ENCODE data around the gene RAB38. TPM values are rescaled to one million over a fixed set of nuclear protein-coding genes. Genes with fewer than 3 reads are reported as not detected.

The RAB38 gene
- total RNA-seq, 2 donors from 2014 or later, result 3.1 TPM; not detected in 1

GRCh38 chr11:88167853-88168252, 7.4 kb downstream of the RAB38 start:
- no peaks in the 10 kb centered on the region for H3K36me3 ChIP-seq (replicated peaks in 1 of 2; ENCODE audit: insufficient read depth in 1 of 2, low read depth in 2 of 2)
- H3K4me3 ChIP-seq, result no peak overlapping the region
- H3K27ac ChIP-seq, result no peak overlapping the region
- TF ChIP-seq, protein P1, sequence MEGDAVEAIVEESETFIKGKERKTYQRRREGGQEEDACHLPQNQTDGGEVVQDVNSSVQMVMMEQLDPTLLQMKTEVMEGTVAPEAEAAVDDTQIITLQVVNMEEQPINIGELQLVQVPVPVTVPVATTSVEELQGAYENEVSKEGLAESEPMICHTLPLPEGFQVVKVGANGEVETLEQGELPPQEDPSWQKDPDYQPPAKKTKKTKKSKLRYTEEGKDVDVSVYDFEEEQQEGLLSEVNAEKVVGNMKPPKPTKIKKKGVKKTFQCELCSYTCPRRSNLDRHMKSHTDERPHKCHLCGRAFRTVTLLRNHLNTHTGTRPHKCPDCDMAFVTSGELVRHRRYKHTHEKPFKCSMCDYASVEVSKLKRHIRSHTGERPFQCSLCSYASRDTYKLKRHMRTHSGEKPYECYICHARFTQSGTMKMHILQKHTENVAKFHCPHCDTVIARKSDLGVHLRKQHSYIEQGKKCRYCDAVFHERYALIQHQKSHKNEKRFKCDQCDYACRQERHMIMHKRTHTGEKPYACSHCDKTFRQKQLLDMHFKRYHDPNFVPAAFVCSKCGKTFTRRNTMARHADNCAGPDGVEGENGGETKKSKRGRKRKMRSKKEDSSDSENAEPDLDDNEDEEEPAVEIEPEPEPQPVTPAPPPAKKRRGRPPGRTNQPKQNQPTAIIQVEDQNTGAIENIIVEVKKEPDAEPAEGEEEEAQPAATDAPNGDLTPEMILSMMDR (IDR thresholded peaks at IDR 0.05), result no peak
- no peak for TF ChIP-seq POLR2A (IDR thresholded peaks at IDR 0.05)
- H3K27me3 ChIP-seq, result no peaks in the 10 kb centered on the region
- DNase-seq (no peak), ATAC-seq (no peak)
- no peaks in the 10 kb centered on the region for H3K9me3 ChIP-seq
- no peaks in the 10 kb centered on the region for H3K4me1 ChIP-seq
- intact Hi-C loops (cut with DNase I), result no loop called here

GRCh38 chr11:88164806-88165585, 10.2 kb downstream of the RAB38 start:
- no peaks in the 10 kb centered on the region for H3K9me3 ChIP-seq
- TF ChIP-seq, protein P1 (IDR thresholded peaks at IDR 0.05), result no peak
- no peak for TF ChIP-seq POLR2A (IDR thresholded peaks at IDR 0.05)
- no peak for ATAC-seq
- intact Hi-C loops (cut with DNase I), result no loop called here
- no peak overlapping the region for H3K4me3 ChIP-seq
- 71% methylated on average over 1 of the region's 1 CpG for WGBS, 2 donors
- H3K27ac ChIP-seq, result no peak overlapping the region
- no peaks in the 10 kb centered on the region for H3K27me3 ChIP-seq
- no peaks in the 10 kb centered on the region for H3K36me3 ChIP-seq (replicated peaks in 1 of 2; ENCODE audit: insufficient read depth in 1 of 2, low read depth in 2 of 2)
- no peak for DNase-seq
- H3K4me1 ChIP-seq, result no peaks in the 10 kb centered on the region

DNA sequence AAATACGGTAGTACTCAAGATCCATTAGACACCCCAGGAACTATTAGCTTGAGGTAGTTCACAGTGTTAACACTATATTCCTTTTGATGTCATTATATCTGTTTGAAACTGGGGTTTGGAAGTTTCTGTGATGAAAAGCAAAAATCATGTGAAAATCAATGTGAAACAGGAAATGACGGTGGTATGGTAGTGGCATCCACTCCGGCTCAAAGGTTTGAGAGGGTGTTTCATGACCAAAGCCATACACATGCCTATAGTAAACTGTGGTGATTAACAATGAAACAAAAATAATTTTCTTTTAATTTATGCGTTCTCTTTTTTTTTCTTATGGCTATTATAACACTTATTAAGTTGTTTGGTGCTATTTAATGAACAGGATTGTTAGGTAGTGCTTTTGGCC, 10.9 kb downstream of the RAB38 start:
- DNase-seq (no peak), ATAC-seq (no peak)
- TF ChIP-seq, protein P1 (IDR thresholded peaks at IDR 0.05), result no peak
- no peak for TF ChIP-seq POLR2A (IDR thresholded peaks at IDR 0.05)
- intact Hi-C loops (cut with DNase I), result no loop called here
- WGBS, 2 donors, result 83 to 85% methylated on average over 4 of the region's 4 CpGs
- Histone ChIP-seq H3K27ac (no peak overlapping the region), H3K9me3 (no peaks in the 10 kb centered on the region), H3K27me3 (no peaks in the 10 kb centered on the region), H3K4me1 (no peaks in the 10 kb centered on the region), H3K4me3 (no peak overlapping the region), H3K36me3 (replicated peaks in 1 of 2; ENCODE audit: insufficient read depth in 1 of 2, low read depth in 2 of 2) (no peaks in the 10 kb centered on the region)

GRCh38 chr11:88158081-88158480, 17.2 kb downstream of the RAB38 start:
- ATAC-seq, result no peak
- 96 to 97% methylated on average over 1 of the region's 1 CpG for WGBS, 2 donors
- Histone ChIP-seq H3K4me1 (no peaks in the 10 kb centered on the region), H3K4me3 (no peak overlapping the region), H3K36me3 (replicated peaks in 1 of 2; ENCODE audit: insufficient read depth in 1 of 2, low read depth in 2 of 2) (no peaks in the 10 kb centered on the region), H3K27me3 (no peaks in the 10 kb centered on the region), H3K27ac (no peak overlapping the region), H3K9me3 (no peaks in the 10 kb centered on the region)
- TF ChIP-seq, protein P1 (IDR thresholded peaks at IDR 0.05), result no peak
- intact Hi-C loops (cut with DNase I), result no loop called here
- no peak for DNase-seq

DNA sequence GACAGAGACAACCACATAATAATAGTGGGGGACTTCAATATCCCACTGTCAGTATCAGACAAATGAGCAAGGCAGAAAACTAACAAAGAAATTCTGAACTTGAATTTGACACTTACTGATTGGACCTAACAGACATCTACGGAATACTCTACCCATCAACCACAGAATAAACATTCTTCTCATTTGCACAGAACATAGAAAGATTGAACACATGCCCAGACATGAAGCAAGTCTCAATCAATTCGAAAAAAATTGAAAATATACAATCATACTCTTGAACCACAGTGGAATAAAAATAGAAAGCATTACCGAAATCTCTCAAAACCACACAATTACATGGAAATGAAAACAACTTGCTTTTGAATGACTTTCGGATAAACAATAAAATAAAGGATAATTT, 17.9 kb downstream of the RAB38 start:
- ATAC-seq, result no peak
- Histone ChIP-seq H3K4me1 (no peaks in the 10 kb centered on the region), H3K27ac (no peak overlapping the region), H3K4me3 (no peak overlapping the region), H3K36me3 (replicated peaks in 1 of 2; ENCODE audit: insufficient read depth in 1 of 2, low read depth in 2 of 2) (no peaks in the 10 kb centered on the region), H3K27me3 (no peaks in the 10 kb centered on the region), H3K9me3 (no peaks in the 10 kb centered on the region)
- intact Hi-C loops (cut with DNase I), result no loop called here
- no peak for DNase-seq
- TF ChIP-seq, protein P1 (IDR thresholded peaks at IDR 0.05), result no peak
- TF ChIP-seq POLR2A (IDR thresholded peaks at IDR 0.05), result no peak
- 78 to 85% methylated on average over 4 of the region's 4 CpGs for WGBS, 2 donors
